Sigmoid colon (tissue), 4 donors: ENCODE measurements around the gene DMXL2.
"Not testable (repeated sequence)": the region's sequence is repeated elsewhere in the genome, so short reads cannot be mapped to it uniquely, and the experiment has no call there.

Experiments used
- EP300 ChIP-seq, 4 donors: sonication (generic); formaldehyde crosslinking; IDR thresholded peaks; one replicate each; pipeline ENCODE4 v1.6.1; 2017; ENCODE audit warnings: antibody characterized with exemption in 4 of 4
- POLR2A ChIP-seq, 2 donors: fragments of 450-650 bp; IDR thresholded peaks; one replicate each; pipeline ENCODE4 v1.6.1; 2016; ENCODE audit warnings: antibody characterized with exemption in 2 of 2, mild to moderate bottlenecking in 2 of 2, moderate library complexity in 2 of 2
- TF ChIP-seq, protein P1 (sequence below), 4 experiments: fragments of 450-650 bp in 3 of 4; fragments of 200-600 bp in 1 of 4; IDR thresholded peaks; one replicate each; pipeline ENCODE4 v1.5.1; 2016 to 2019; ENCODE audit warnings: antibody characterized with exemption in 4 of 4, mild to moderate bottlenecking in 3 of 4, moderate library complexity in 2 of 4

- TF ChIP-seq, protein P1, sequence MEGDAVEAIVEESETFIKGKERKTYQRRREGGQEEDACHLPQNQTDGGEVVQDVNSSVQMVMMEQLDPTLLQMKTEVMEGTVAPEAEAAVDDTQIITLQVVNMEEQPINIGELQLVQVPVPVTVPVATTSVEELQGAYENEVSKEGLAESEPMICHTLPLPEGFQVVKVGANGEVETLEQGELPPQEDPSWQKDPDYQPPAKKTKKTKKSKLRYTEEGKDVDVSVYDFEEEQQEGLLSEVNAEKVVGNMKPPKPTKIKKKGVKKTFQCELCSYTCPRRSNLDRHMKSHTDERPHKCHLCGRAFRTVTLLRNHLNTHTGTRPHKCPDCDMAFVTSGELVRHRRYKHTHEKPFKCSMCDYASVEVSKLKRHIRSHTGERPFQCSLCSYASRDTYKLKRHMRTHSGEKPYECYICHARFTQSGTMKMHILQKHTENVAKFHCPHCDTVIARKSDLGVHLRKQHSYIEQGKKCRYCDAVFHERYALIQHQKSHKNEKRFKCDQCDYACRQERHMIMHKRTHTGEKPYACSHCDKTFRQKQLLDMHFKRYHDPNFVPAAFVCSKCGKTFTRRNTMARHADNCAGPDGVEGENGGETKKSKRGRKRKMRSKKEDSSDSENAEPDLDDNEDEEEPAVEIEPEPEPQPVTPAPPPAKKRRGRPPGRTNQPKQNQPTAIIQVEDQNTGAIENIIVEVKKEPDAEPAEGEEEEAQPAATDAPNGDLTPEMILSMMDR (IDR thresholded peaks at IDR 0.05), result not testable (repeated sequence)
- TF ChIP-seq POLR2A, EP300 (IDR thresholded peaks at IDR 0.05): not testable (repeated sequence)
Observed at GRCh38 chr15:51612669-51613068, 9.9 kb downstream of the DMXL2 start.
